A673 (cell line): Measurements from ENCODE around the gene FHIT. TPM values are rescaled to one million over a fixed set of nuclear protein-coding genes. Genes with fewer than 3 reads are reported as not detected.

Source experiments
- BruUV-seq: library from RNA; stranded (reverse); fragments of 400-500 nt; replicated peaks from 2 replicates; lab custom pipeline; 2021; lab: Mats Ljungman, UMichigan
- CTCF ChIA-PET: fragments of 300-600 bp; sonication (Branson Sonifier 250); formaldehyde crosslinking; loops from one replicate; lab custom pipeline; 2022; ENCODE audit warnings: antibody characterized with exemption; lab: Charles Lee
- POLR2A ChIA-PET: fragments of 300-600 bp; sonication (Branson Sonifier 250); formaldehyde crosslinking; loops from one replicate; lab custom pipeline; 2022; ENCODE audit warnings: antibody characterized with exemption; ENCODE audit not compliant: low non-redundant PET; lab: Charles Lee
- DNase-seq: peaks from one replicate; pipeline ENCODE4 v3.0.0-alpha.2; 2015; ENCODE audit warnings: low spot score
- H3K27ac ChIP-seq: fragments of 200-600 bp; sonication (generic); 2 replicates; pipeline ENCODE4 v1.5.1; 2016; ENCODE audit warnings: mixed run types, low read depth, mild to moderate bottlenecking, mixed read lengths, antibody characterized with exemption, low read length; ENCODE audit not compliant: poor library complexity, severe bottlenecking
- H3K27me3 ChIP-seq: fragments of 200-600 bp; sonication (generic); replicated peaks from 2 replicates; pipeline ENCODE4 v1.6.1; 2017; ENCODE audit warnings: mixed run types, low read depth, mild to moderate bottlenecking, mixed read lengths, antibody characterized with exemption, low read length; ENCODE audit not compliant: insufficient read depth, poor library complexity
- H3K36me3 ChIP-seq: fragments of 200-600 bp; sonication (generic); 2 replicates; pipeline ENCODE4 v1.6.1; 2016; ENCODE audit warnings: mixed run types, mild to moderate bottlenecking, mixed read lengths, antibody characterized with exemption, low read length; ENCODE audit not compliant: insufficient read depth, poor library complexity, severe bottlenecking
- H3K4me1 ChIP-seq: fragments of 200-600 bp; sonication (generic); 2 replicates; pipeline ENCODE4 v1.6.1; 2017; ENCODE audit warnings: mixed run types, mild to moderate bottlenecking, mixed read lengths, antibody characterized with exemption, low read length; ENCODE audit not compliant: insufficient read depth, poor library complexity, severe bottlenecking
- H3K4me3 ChIP-seq: fragments of 200-600 bp; sonication (generic); 2 replicates; pipeline ENCODE4 v1.5.1; 2016; ENCODE audit warnings: low read depth, mixed run types, mild to moderate bottlenecking, mixed read lengths, low read length; ENCODE audit not compliant: poor library complexity, severe bottlenecking
- H3K9me3 ChIP-seq: fragments of 200-600 bp; sonication (generic); 2 replicates; pipeline ENCODE4 v1.6.1; 2016; ENCODE audit warnings: mixed run types, low read depth, mild to moderate bottlenecking, mixed read lengths, antibody characterized with exemption, low read length; ENCODE audit not compliant: poor library complexity, severe bottlenecking
- CTCF ChIP-seq: fragments of 300-800, 200-600 bp; sonication (generic); conservative IDR thresholded peaks from 2 replicates; pipeline ENCODE4 v1.5.1; 2017; ENCODE audit warnings: low read depth, mild to moderate bottlenecking, antibody characterized with exemption, low read length, moderate library complexity, mixed read lengths
- EZH2 ChIP-seq: fragments of 200-600 bp; sonication (generic); IDR thresholded peaks from 2 replicates; pipeline ENCODE4 v1.6.1; 2017; ENCODE audit warnings: borderline replicate concordance, low read depth, mild to moderate bottlenecking, mixed read lengths, antibody characterized with exemption, low read length; ENCODE audit not compliant: poor library complexity, severe bottlenecking
- intact Hi-C: fragments of 100-400 bp; cut with micrococcal nuclease; formaldehyde crosslinking; loops from one replicate; pipeline ENCODE4 v1.10.0; 2022; ENCODE audit not compliant: unreplicated experiment
- total RNA-seq: library from RNA; stranded (reverse); gene quantifications from 2 replicates; pipeline ENCODE4 v1.2.3, GENCODE V29; 2021

The FHIT gene
- total RNA-seq, 1 experiment from 2014 or later: not detected

GRCh38 chr3:59873576-59874230, 1377.5 kb downstream of the FHIT start:
- no peaks in the 10 kb centered on the region for H3K9me3 ChIP-seq
- H3K27me3 ChIP-seq: no peaks in the 10 kb centered on the region
- BruUV-seq: no TSS peak
- intact Hi-C loops: no loop called here
- no peaks in the 10 kb centered on the region for H3K4me1 ChIP-seq
- H3K27ac ChIP-seq: no peak overlapping the region
- ChIA-PET CTCF (no interaction called here), POLR2A (no interaction called here)
- H3K36me3 ChIP-seq: no peaks in the 10 kb centered on the region
- TF ChIP-seq CTCF (no peak), EZH2 (no peak)
- no peak for DNase-seq
- no peak overlapping the region for H3K4me3 ChIP-seq

- TF ChIP-seq CTCF (no peak), EZH2 (no peak)
- Histone ChIP-seq H3K36me3 (no peaks in the 10 kb centered on the region), H3K4me1 (no peaks in the 10 kb centered on the region), H3K4me3 (no peak overlapping the region), H3K27ac (no peak overlapping the region), H3K9me3 (no peaks in the 10 kb centered on the region), H3K27me3 (no peaks in the 10 kb centered on the region)
- no TSS peak for BruUV-seq
- intact Hi-C loops: no loop called here
- ChIA-PET CTCF (no interaction called here), POLR2A (no interaction called here)
- no peak for DNase-seq
Measured at GRCh38 chr3:59872128-59872527, 1379.1 kb downstream of the FHIT start.

- POLR2A ChIA-PET: no interaction called here
- Histone ChIP-seq H3K4me1 (no peaks in the 10 kb centered on the region), H3K27ac (no peak overlapping the region), H3K4me3 (no peak overlapping the region), H3K27me3 (no peaks in the 10 kb centered on the region), H3K36me3 (no peaks in the 10 kb centered on the region), H3K9me3 (no peaks in the 10 kb centered on the region)
- TF ChIP-seq CTCF (no peak), EZH2 (no peak)
- CTCF ChIA-PET: no interaction called here
- no peak for DNase-seq
- intact Hi-C loops: no loop called here
- no TSS peak for BruUV-seq
Measured at GRCh38 chr3:59867185-59868002, 1383.9 kb downstream of the FHIT start.
